Measurements from ENCODE around the gene AADAT.

The AADAT gene

GRCh38 chr4:170035845-170036244, 53.9 kb downstream of the AADAT start:
- H3K9me3 ChIP-seq: no peaks in the 10 kb centered on the region

GRCh38 chr4:170035231-170035630, 54.5 kb downstream of the AADAT start:
- Histone ChIP-seq H3K27me3 (no peaks in the 10 kb centered on the region), H3K4me3 (ENCODE audit: low read depth, low read length) (no peak overlapping the region), H3K36me3 (no peaks in the 10 kb centered on the region), H3K9me3 (no peaks in the 10 kb centered on the region), H3K4me1 (no peaks in the 10 kb centered on the region)
- TF ChIP-seq, protein P1, sequence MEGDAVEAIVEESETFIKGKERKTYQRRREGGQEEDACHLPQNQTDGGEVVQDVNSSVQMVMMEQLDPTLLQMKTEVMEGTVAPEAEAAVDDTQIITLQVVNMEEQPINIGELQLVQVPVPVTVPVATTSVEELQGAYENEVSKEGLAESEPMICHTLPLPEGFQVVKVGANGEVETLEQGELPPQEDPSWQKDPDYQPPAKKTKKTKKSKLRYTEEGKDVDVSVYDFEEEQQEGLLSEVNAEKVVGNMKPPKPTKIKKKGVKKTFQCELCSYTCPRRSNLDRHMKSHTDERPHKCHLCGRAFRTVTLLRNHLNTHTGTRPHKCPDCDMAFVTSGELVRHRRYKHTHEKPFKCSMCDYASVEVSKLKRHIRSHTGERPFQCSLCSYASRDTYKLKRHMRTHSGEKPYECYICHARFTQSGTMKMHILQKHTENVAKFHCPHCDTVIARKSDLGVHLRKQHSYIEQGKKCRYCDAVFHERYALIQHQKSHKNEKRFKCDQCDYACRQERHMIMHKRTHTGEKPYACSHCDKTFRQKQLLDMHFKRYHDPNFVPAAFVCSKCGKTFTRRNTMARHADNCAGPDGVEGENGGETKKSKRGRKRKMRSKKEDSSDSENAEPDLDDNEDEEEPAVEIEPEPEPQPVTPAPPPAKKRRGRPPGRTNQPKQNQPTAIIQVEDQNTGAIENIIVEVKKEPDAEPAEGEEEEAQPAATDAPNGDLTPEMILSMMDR (IDR thresholded peaks at IDR 0.05; ENCODE audit: low read depth, low read length): no peak
- no peak for DNase-seq

More at GRCh38 chr4:170035845-170036244, 53.9 kb downstream of the AADAT start:
- DNase-seq: no peak
- no peaks in the 10 kb centered on the region for H3K27me3 ChIP-seq
- H3K36me3 ChIP-seq: no peaks in the 10 kb centered on the region
- no peaks in the 10 kb centered on the region for H3K4me1 ChIP-seq
- no peak overlapping the region for H3K4me3 ChIP-seq (ENCODE audit: low read depth, low read length)
- TF ChIP-seq, protein P1 (IDR thresholded peaks at IDR 0.05; ENCODE audit: low read depth, low read length): no peak

DNA sequence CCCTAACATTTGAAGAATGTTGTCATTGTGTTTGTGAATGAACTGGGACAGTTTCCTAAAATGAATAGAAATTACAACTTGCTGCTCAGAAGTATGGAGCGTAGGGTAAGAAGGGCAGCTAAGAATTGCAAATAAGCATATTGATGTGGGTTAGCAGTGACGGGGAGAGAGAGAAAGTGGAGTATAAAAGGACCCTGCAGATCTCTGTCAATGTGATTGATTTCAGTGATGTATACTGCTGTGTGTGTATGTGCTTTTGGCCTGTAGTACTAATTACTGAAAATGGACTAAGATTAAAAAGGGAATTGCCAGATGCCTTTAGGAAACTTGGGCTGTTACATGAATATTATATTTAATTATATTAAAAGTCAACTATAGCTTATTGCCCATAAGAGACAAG, 55.8 kb downstream of the AADAT start:
- DNase-seq: no peak
- Histone ChIP-seq H3K27me3 (no peaks in the 10 kb centered on the region), H3K36me3 (no peaks in the 10 kb centered on the region), H3K9me3 (no peaks in the 10 kb centered on the region), H3K4me3 (ENCODE audit: low read depth, low read length) (no peak overlapping the region), H3K4me1 (no peaks in the 10 kb centered on the region)
- TF ChIP-seq, protein P1 (IDR thresholded peaks at IDR 0.05; ENCODE audit: low read depth, low read length): no peak

DNA sequence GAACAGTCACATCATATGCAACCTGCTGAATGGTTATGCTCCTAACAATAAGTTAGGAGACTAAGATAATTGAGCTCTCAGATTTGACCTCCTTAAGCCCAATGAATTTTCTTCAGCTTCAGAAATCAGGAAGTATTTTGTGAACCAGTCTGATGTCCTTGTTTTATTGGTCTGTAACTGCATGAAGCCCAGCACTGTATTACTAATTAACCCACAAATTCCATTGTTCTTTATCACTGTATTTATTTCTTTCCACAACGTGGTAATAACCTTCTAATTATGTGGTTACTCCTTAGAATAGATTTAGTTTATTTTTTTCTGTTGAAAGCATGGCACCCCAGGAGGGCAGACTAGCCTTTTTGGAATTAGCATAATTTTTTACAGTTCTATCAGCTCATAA, 59.6 kb downstream of the AADAT start:
- Histone ChIP-seq H3K9me3 (0 out of 2 replicates have a peak, but pooled peaks cover 4% of the 10 kb centered on the region), H3K4me1 (no peaks in the 10 kb centered on the region), H3K27me3 (peaks cover 14% of the 10 kb centered on the region), H3K4me3 (ENCODE audit: low read depth, low read length) (no peak overlapping the region), H3K36me3 (no peaks in the 10 kb centered on the region)
- TF ChIP-seq, protein P1 (IDR thresholded peaks at IDR 0.05; ENCODE audit: low read depth, low read length): no peak
- no peak for DNase-seq

- peaks cover 14% of the 10 kb centered on the region for H3K27me3 ChIP-seq
- no peaks in the 10 kb centered on the region for H3K4me1 ChIP-seq
- H3K36me3 ChIP-seq: no peaks in the 10 kb centered on the region
- TF ChIP-seq, protein P1 (IDR thresholded peaks at IDR 0.05; ENCODE audit: low read depth, low read length): no peak
- peak; percentile 94 for DNase-seq
- H3K4me3 ChIP-seq (ENCODE audit: low read depth, low read length): peak overlapping the region; percentile 86
- 0 out of 2 replicates have a peak, but pooled peaks cover 4% of the 10 kb centered on the region for H3K9me3 ChIP-seq
Measured at GRCh38 chr4:170027181-170027829, 62.5 kb downstream of the AADAT start.

- H3K27me3 ChIP-seq: peaks cover 14% of the 10 kb centered on the region
- TF ChIP-seq, protein P1 (IDR thresholded peaks at IDR 0.05; ENCODE audit: low read depth, low read length): no peak
- DNase-seq: peak; percentile 94
- 0 out of 2 replicates have a peak, but pooled peaks cover 4% of the 10 kb centered on the region for H3K9me3 ChIP-seq
- no peaks in the 10 kb centered on the region for H3K36me3 ChIP-seq
- no peaks in the 10 kb centered on the region for H3K4me1 ChIP-seq
- peak within 1 kb of the TSS; percentile 86 for H3K4me3 ChIP-seq (ENCODE audit: low read depth, low read length)
Measured at GRCh38 chr4:170026253-170027021, 63.3 kb downstream of the AADAT start, which contains the start of gene MFAP3L. MFAP3L (minus strand) TSS chr4:170026395; CDS start chr4:170005877, 20,518 bp downstream.

Data from BE2C (cell line).